ENCODE measurements around the gene MAPK9. TPM values are rescaled to one million over a fixed set of nuclear protein-coding genes. Genes with fewer than 3 reads are reported as not detected.
A peak's percentile ranks its signal among the peaks of the same experiment; 100 is the strongest.

Gene MAPK9
- total and polyA plus RNA-seq, 2 donors from 2014 or later: 17.3 to 30.9 TPM

DNA sequence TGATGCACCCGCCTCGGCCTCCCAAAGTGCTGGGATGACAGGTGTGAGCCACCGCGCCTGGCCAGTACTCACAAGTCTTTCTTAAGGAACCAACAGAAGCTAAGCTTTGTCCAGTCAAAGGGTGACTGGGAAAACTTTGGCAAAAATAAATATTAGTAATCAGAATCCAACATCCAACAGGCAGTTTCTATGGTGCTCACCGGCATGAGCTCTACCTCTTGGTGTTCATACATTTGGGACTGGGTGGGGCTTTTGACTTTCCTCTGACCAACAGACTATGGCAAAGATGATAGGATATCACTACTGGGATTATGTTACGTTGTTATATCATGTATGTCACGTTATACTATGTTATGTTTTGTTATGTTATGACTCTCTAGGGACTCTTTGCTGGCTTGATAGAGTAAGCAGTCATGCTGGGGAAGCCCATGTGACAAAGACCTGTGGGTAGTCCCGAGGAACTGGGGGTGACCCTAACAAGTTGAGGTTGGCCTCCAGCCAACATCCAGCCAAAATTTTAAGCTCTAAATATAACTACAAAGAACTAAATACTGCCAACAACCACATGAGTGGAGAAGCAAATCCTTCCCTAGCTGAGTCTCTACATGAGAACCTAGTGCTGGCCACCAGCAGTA is 88.8 kb downstream of the MAPK9 start:
- DNase-seq (no peak), FAIRE-seq (no peak)
- no peaks in the 10 kb centered on the region for H3K36me3 ChIP-seq (ENCODE audit: control insufficient read depth in 2 of 3, insufficient read depth in 3 of 3, low read length in 3 of 3)
- H3K9me3 ChIP-seq (ENCODE audit: control insufficient read depth in 2 of 3, insufficient read depth in 1 of 3, low read length in 3 of 3): no peaks in the 10 kb centered on the region
- no peak overlapping the region for H3K27ac ChIP-seq (ENCODE audit: low read depth in 2 of 2, low read length in 2 of 2)
- no peak overlapping the region for H3K9ac ChIP-seq (ENCODE audit: low read length in 3 of 3)
- intact Hi-C loops (cut with DNase I): no loop called here
- H3K4me1 ChIP-seq (ENCODE audit: control insufficient read depth in 2 of 3, insufficient read depth in 2 of 3, low read depth in 1 of 3, low read length in 3 of 3): peaks cover 0 to 2% (median 0%) of the 10 kb centered on the region in 3 donors
- TF ChIP-seq, protein P1, sequence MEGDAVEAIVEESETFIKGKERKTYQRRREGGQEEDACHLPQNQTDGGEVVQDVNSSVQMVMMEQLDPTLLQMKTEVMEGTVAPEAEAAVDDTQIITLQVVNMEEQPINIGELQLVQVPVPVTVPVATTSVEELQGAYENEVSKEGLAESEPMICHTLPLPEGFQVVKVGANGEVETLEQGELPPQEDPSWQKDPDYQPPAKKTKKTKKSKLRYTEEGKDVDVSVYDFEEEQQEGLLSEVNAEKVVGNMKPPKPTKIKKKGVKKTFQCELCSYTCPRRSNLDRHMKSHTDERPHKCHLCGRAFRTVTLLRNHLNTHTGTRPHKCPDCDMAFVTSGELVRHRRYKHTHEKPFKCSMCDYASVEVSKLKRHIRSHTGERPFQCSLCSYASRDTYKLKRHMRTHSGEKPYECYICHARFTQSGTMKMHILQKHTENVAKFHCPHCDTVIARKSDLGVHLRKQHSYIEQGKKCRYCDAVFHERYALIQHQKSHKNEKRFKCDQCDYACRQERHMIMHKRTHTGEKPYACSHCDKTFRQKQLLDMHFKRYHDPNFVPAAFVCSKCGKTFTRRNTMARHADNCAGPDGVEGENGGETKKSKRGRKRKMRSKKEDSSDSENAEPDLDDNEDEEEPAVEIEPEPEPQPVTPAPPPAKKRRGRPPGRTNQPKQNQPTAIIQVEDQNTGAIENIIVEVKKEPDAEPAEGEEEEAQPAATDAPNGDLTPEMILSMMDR (IDR thresholded peaks at IDR 0.05; ENCODE audit: borderline replicate concordance, extremely low read depth, insufficient read depth): no peak
- no peak overlapping the region for H3K4me3 ChIP-seq (ENCODE audit: low read length in 3 of 3)
- no peaks in the 10 kb centered on the region for H3K27me3 ChIP-seq (ENCODE audit: control insufficient read depth, insufficient read depth, low read length)

DNA sequence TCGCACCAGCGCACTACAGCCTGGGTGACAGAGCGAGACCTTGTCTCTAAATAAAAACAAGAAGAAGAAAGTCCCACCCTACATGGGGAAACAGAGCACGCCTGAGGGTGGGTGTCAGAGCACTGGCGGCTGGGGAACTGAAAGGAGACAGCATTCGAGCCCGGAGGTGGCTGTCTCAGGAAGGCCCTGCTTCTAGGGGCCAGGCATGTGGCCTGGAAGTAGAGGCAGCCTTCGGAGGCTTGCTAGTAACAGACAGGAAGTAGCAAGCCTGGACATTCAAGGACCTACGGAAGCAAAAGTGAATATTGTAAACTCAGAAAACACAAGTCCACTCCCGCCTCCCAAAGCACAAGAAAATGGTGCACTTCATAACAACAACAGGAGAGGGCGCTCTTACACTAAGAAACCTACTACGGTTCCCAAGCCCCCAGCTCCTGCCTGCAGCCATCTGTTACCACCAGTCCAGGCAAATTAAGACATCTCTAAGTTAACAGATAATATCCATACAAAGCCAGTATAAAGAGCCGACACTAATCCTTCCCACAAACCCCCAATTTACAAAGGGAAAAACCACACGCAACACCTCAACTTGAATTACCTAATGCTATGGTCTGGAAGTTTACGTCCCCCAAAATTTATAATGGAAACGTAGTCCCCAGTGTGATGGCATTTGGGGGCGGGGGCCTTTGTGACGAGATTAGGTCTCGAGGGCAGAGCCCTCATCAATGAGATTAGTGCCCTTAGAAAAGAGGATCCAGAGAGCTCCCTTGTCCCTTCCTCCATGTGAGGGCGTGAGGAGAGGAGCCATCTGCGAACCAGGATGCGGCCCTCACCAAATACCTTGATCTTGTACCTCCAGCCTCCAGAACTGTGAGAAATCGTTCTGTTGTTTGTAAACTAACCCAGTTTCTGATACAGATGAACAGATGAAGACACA is 90.6 kb downstream of the MAPK9 start:
- no peaks in the 10 kb centered on the region for H3K4me1 ChIP-seq (ENCODE audit: control insufficient read depth in 2 of 3, insufficient read depth in 2 of 3, low read depth in 1 of 3, low read length in 3 of 3)
- intact Hi-C loops (cut with DNase I): no loop called here
- H3K9me3 ChIP-seq (ENCODE audit: control insufficient read depth in 2 of 3, insufficient read depth in 1 of 3, low read length in 3 of 3): no peaks in the 10 kb centered on the region
- H3K9ac ChIP-seq (ENCODE audit: low read length in 3 of 3): no peak overlapping the region
- H3K4me3 ChIP-seq (ENCODE audit: low read length in 3 of 3): no peak overlapping the region
- no peak for FAIRE-seq
- H3K27ac ChIP-seq (ENCODE audit: low read depth in 2 of 2, low read length in 2 of 2): no peak overlapping the region
- no peaks in the 10 kb centered on the region for H3K27me3 ChIP-seq (ENCODE audit: control insufficient read depth, insufficient read depth, low read length)
- peak in 1 of 5 donors; percentile 50 for DNase-seq
- H3K36me3 ChIP-seq (ENCODE audit: control insufficient read depth in 2 of 3, insufficient read depth in 3 of 3, low read length in 3 of 3): no peaks in the 10 kb centered on the region
- TF ChIP-seq, protein P1 (IDR thresholded peaks at IDR 0.05; ENCODE audit: borderline replicate concordance, extremely low read depth, insufficient read depth): no peak

DNA sequence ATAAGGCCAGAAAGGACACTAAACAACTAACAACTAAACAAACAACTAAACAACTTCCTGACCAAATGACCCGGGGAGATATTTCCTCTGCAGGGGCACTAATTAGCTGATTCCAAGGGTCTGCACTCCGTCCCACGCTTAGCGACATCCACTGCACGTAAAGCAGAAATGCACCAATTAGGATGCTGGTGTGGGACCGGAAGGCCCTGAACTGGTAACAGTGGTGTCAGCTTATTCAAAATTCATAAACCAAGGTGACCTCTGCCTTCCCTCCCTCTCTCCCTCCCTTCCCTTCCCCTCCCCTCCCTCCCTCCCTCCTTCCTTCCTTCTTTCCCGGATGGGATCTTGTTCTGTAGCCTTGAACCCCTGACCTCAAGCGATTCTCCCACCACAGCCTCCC is 92.5 kb downstream of the MAPK9 start:
- TF ChIP-seq, protein P1 (IDR thresholded peaks at IDR 0.05; ENCODE audit: borderline replicate concordance, extremely low read depth, insufficient read depth): no peak
- FAIRE-seq (no peak), DNase-seq (no peak)
- Histone ChIP-seq H3K36me3 (ENCODE audit: control insufficient read depth in 2 of 3, insufficient read depth in 3 of 3, low read length in 3 of 3) (no peaks in the 10 kb centered on the region), H3K4me1 (ENCODE audit: control insufficient read depth in 2 of 3, insufficient read depth in 2 of 3, low read depth in 1 of 3, low read length in 3 of 3) (no peaks in the 10 kb centered on the region), H3K27me3 (ENCODE audit: control insufficient read depth, insufficient read depth, low read length) (no peaks in the 10 kb centered on the region), H3K4me3 (ENCODE audit: low read length in 3 of 3) (no peak overlapping the region), H3K27ac (ENCODE audit: low read depth in 2 of 2, low read length in 2 of 2) (no peak overlapping the region), H3K9me3 (ENCODE audit: control insufficient read depth in 2 of 3, insufficient read depth in 1 of 3, low read length in 3 of 3) (no peaks in the 10 kb centered on the region), H3K9ac (ENCODE audit: low read length in 3 of 3) (no peak overlapping the region)
- intact Hi-C loops (cut with DNase I): no loop called here

Measured in kidney (tissue), 14 donors.